ENCODE data around the gene RAB11B.

RAB11B gene

GRCh38 chr19:8395621-8396082 lies 5.5 kb downstream of the RAB11B start:
- Histone ChIP-seq H3K79me2 (peaks cover 44% of the 10 kb centered on the region), H3K4me3 (ENCODE audit: low read depth, low read length) (no peak overlapping the region), H3K27me3 (ENCODE audit: control insufficient read depth, insufficient read depth, low read length) (no peaks in the 10 kb centered on the region), H2AFZ (no peak overlapping the region), H3K4me1 (peaks cover 37% of the 10 kb centered on the region), H3K4me2 (ENCODE audit: low read length) (no peak overlapping the region), H3K9ac (no peak overlapping the region), H3K27ac (peak overlapping the region; percentile 19), H3K36me3 (ENCODE audit: control insufficient read depth, insufficient read depth, low read length) (no peaks in the 10 kb centered on the region), H3K9me3 (ENCODE audit: control insufficient read depth, low read length) (no peaks in the 10 kb centered on the region)
- TF ChIP-seq CTCF (IDR thresholded peaks at IDR 0.05), result no peak

GRCh38 chr19:8396185-8396562 lies 6.0 kb downstream of the RAB11B start:
- no peak for TF ChIP-seq CTCF (IDR thresholded peaks at IDR 0.05)
- Histone ChIP-seq H3K27ac (peak overlapping the region; percentile 16), H3K9ac (no peak overlapping the region), H3K27me3 (ENCODE audit: control insufficient read depth, insufficient read depth, low read length) (no peaks in the 10 kb centered on the region), H3K4me3 (ENCODE audit: low read depth, low read length) (no peak overlapping the region), H3K79me2 (peaks cover 42% of the 10 kb centered on the region), H3K9me3 (ENCODE audit: control insufficient read depth, low read length) (no peaks in the 10 kb centered on the region), H3K36me3 (ENCODE audit: control insufficient read depth, insufficient read depth, low read length) (no peaks in the 10 kb centered on the region), H3K4me1 (peaks cover 33% of the 10 kb centered on the region), H2AFZ (no peak overlapping the region), H3K4me2 (ENCODE audit: low read length) (no peak overlapping the region)

- Histone ChIP-seq H3K4me3 (ENCODE audit: low read depth, low read length) (no peak overlapping the region), H3K9me3 (ENCODE audit: control insufficient read depth, low read length) (no peaks in the 10 kb centered on the region), H3K4me1 (peaks cover 28% of the 10 kb centered on the region), H3K79me2 (peaks cover 38% of the 10 kb centered on the region), H3K36me3 (ENCODE audit: control insufficient read depth, insufficient read depth, low read length) (no peaks in the 10 kb centered on the region), H2AFZ (no peak overlapping the region), H3K4me2 (ENCODE audit: low read length) (no peak overlapping the region), H3K9ac (no peak overlapping the region), H3K27me3 (ENCODE audit: control insufficient read depth, insufficient read depth, low read length) (no peaks in the 10 kb centered on the region), H3K27ac (peak overlapping the region; percentile 90)
- peak; percentile 66 for TF ChIP-seq CTCF (IDR thresholded peaks at IDR 0.05)
Observed at GRCh38 chr19:8396563-8397203, 6.5 kb downstream of the RAB11B start.

GRCh38 chr19:8397271-8397670 lies 7.1 kb downstream of the RAB11B start:
- Histone ChIP-seq H3K79me2 (peaks cover 36% of the 10 kb centered on the region), H3K9ac (no peak overlapping the region), H2AFZ (no peak overlapping the region), H3K4me1 (peaks cover 27% of the 10 kb centered on the region), H3K36me3 (ENCODE audit: control insufficient read depth, insufficient read depth, low read length) (no peaks in the 10 kb centered on the region), H3K4me2 (ENCODE audit: low read length) (no peak overlapping the region), H3K9me3 (ENCODE audit: control insufficient read depth, low read length) (no peaks in the 10 kb centered on the region), H3K27me3 (ENCODE audit: control insufficient read depth, insufficient read depth, low read length) (no peaks in the 10 kb centered on the region), H3K4me3 (ENCODE audit: low read depth, low read length) (no peak overlapping the region), H3K27ac (peak overlapping the region; percentile 90)
- TF ChIP-seq CTCF (IDR thresholded peaks at IDR 0.05), result no peak

- H3K4me2 ChIP-seq (ENCODE audit: low read length), result no peak overlapping the region
- H3K36me3 ChIP-seq (ENCODE audit: control insufficient read depth, insufficient read depth, low read length), result no peaks in the 10 kb centered on the region
- H3K9me3 ChIP-seq (ENCODE audit: control insufficient read depth, low read length), result no peaks in the 10 kb centered on the region
- H2AFZ ChIP-seq, result no peak overlapping the region
- H3K4me1 ChIP-seq, result peaks cover 27% of the 10 kb centered on the region
- no peak overlapping the region for H3K4me3 ChIP-seq (ENCODE audit: low read depth, low read length)
- peak overlapping the region; percentile 90 for H3K27ac ChIP-seq
- no peak for TF ChIP-seq CTCF (IDR thresholded peaks at IDR 0.05)
- H3K79me2 ChIP-seq, result peaks cover 36% of the 10 kb centered on the region
- H3K27me3 ChIP-seq (ENCODE audit: control insufficient read depth, insufficient read depth, low read length), result no peaks in the 10 kb centered on the region
- no peak overlapping the region for H3K9ac ChIP-seq
Observed at GRCh38 chr19:8397746-8398310, 7.7 kb downstream of the RAB11B start.
